NCI-H748 treated with DMSO at 0.1 percent for 48 hours (cell line): ENCODE data around the gene PDSS2.

Experiments used
- DNase-seq: peaks from one replicate; lab custom pipeline; 2025; lab: John Stamatoyannopoulos, UW

The PDSS2 gene

GRCh38 chr6:107267006-107267405, 192.4 kb downstream of the PDSS2 start:
- DNase-seq = no peak

GRCh38 chr6:107266563-107266962, 192.8 kb downstream of the PDSS2 start:
- no peak for DNase-seq

- peak; percentile 80 for DNase-seq
Measured at GRCh38 chr6:107264357-107264840, 195.0 kb downstream of the PDSS2 start.

GRCh38 chr6:107259951-107260350, 199.4 kb downstream of the PDSS2 start:
- no peak for DNase-seq

GRCh38 chr6:107248147-107248546, 211.2 kb downstream of the PDSS2 start:
- DNase-seq = no peak

- DNase-seq = no peak
Measured at GRCh38 chr6:107246972-107247615, 212.3 kb downstream of the PDSS2 start.

GRCh38 chr6:107246249-107246971, 213.0 kb downstream of the PDSS2 start:
- no peak for DNase-seq

- DNase-seq = no peak
Measured at GRCh38 chr6:107244742-107245480, 214.5 kb downstream of the PDSS2 start.

GRCh38 chr6:107244082-107244741, 215.2 kb downstream of the PDSS2 start:
- DNase-seq = no peak

- no peak for DNase-seq
Measured at GRCh38 chr6:107243471-107243870, 215.9 kb downstream of the PDSS2 start.

GRCh38 chr6:107237992-107238660, 221.2 kb downstream of the PDSS2 start:
- DNase-seq = no peak

- DNase-seq = no peak
Measured at GRCh38 chr6:107235511-107235910, 223.9 kb downstream of the PDSS2 start.

GRCh38 chr6:107235007-107235406, 224.4 kb downstream of the PDSS2 start:
- DNase-seq = no peak

GRCh38 chr6:107231243-107231642, 228.1 kb downstream of the PDSS2 start:
- DNase-seq = no peak

GRCh38 chr6:107230448-107230847, 228.9 kb downstream of the PDSS2 start:
- DNase-seq = no peak

GRCh38 chr6:107230024-107230423, 229.3 kb downstream of the PDSS2 start:
- DNase-seq = no peak

- DNase-seq = no peak
Measured at GRCh38 chr6:107228754-107229153, 230.6 kb downstream of the PDSS2 start.

- DNase-seq = no peak
Measured at GRCh38 chr6:107221519-107221918, 237.8 kb downstream of the PDSS2 start.

GRCh38 chr6:107219851-107220250, 239.5 kb downstream of the PDSS2 start:
- no peak for DNase-seq

- DNase-seq = no peak
Measured at GRCh38 chr6:107218142-107218541, 241.2 kb downstream of the PDSS2 start.

- no peak for DNase-seq
Measured at GRCh38 chr6:107217248-107217647, 242.1 kb downstream of the PDSS2 start.
